ENCODE data around the gene SEPTIN10. TPM values are rescaled to one million over a fixed set of nuclear protein-coding genes. Genes with fewer than 3 reads are reported as not detected.

SEPTIN10 gene
- total RNA-seq, 1 experiment from 2014 or later = 92.5 TPM

DNA sequence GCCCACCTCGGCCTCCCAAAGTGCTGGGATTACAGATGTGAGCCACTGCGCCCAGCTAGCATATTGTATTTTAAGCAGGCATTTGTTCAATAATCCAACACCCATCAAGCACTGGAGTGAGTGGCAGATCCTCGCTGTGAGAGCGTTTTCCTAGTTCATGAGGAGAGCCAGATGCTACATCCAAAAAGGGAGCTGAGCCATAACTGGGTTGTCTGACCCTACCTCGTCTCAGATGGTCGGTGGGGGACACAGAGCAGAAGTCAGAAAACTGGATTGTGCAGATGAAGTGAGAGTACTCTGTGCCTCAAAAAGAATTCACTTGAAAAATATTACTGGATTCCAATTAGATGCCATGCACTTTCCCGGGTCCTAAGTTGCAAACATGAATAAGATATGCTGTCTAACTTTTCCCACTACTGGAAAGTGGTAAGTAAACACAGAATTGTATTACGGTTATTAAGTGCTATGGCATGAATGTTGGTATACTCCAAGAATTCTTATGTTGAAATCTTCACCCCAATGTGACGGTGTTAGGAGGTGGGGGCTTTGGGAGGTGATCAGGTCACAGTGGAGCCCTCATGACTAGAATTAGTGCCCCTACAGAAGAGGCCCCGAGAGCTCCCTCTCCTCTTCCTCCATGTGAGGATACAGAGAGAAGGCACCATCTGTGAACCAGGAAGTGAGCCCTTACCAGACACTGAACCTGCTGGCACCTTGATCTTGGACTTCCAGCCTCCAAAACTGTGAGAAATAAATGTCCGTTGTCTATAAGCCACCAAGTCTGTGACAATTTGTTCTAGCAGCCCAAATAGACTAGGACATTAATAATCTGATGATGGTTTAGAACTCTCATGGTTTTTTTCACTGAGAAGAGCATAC, 21.9 kb upstream of the SEPTIN10 start:
- H3K4me1 Mint-ChIP-seq = no peaks in the 10 kb centered on the region
- no peak overlapping the region for H2AFZ ChIP-seq (ENCODE audit: low read length)
- H2BK12ac ChIP-seq (ENCODE audit: insufficient read length, low read depth, low read length) = no peak overlapping the region
- H3K9me3 Mint-ChIP-seq = no peaks in the 10 kb centered on the region
- no peak overlapping the region for H3K18ac ChIP-seq (ENCODE audit: insufficient read length, low read depth, low read length)
- H3K23ac ChIP-seq (ENCODE audit: insufficient read length, low read depth, low read length) = no peak overlapping the region
- H3K4me2 ChIP-seq (ENCODE audit: insufficient read depth, insufficient read length, low read length) = no peak overlapping the region
- H2AK5ac ChIP-seq (ENCODE audit: insufficient read length, low read length) = no peak overlapping the region
- H4K5ac ChIP-seq (ENCODE audit: insufficient read length, low read depth, low read length) = no peak overlapping the region
- no peaks in the 10 kb centered on the region for H3K23me2 ChIP-seq (ENCODE audit: insufficient read length, low read depth, low read length, poor library complexity, severe bottlenecking)
- no peak overlapping the region for H3K4me3 Mint-ChIP-seq
- no peaks in the 10 kb centered on the region for H3K27me3 ChIP-seq (ENCODE audit: insufficient read depth, low read length)
- no peak overlapping the region for H3K14ac ChIP-seq (ENCODE audit: insufficient read depth, low read length)
- no peak overlapping the region for H3K27ac ChIP-seq (ENCODE audit: insufficient read length, low read depth, low read length)
- TF ChIP-seq, protein P1, sequence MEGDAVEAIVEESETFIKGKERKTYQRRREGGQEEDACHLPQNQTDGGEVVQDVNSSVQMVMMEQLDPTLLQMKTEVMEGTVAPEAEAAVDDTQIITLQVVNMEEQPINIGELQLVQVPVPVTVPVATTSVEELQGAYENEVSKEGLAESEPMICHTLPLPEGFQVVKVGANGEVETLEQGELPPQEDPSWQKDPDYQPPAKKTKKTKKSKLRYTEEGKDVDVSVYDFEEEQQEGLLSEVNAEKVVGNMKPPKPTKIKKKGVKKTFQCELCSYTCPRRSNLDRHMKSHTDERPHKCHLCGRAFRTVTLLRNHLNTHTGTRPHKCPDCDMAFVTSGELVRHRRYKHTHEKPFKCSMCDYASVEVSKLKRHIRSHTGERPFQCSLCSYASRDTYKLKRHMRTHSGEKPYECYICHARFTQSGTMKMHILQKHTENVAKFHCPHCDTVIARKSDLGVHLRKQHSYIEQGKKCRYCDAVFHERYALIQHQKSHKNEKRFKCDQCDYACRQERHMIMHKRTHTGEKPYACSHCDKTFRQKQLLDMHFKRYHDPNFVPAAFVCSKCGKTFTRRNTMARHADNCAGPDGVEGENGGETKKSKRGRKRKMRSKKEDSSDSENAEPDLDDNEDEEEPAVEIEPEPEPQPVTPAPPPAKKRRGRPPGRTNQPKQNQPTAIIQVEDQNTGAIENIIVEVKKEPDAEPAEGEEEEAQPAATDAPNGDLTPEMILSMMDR (conservative IDR thresholded peaks at IDR 0.05) = no peak
- no peaks in the 10 kb centered on the region for H4K20me1 ChIP-seq (ENCODE audit: control insufficient read depth, insufficient read depth, insufficient read length)
- WGBS (ENCODE audit: extremely low coverage, insufficient read length, low lambda C conversion rate) = no CpG with 5 or more reads among the region's 11 CpGs
- H3K79me2 ChIP-seq (ENCODE audit: insufficient read depth, low read length) = no peaks in the 10 kb centered on the region
- no peak overlapping the region for H3K27ac Mint-ChIP-seq
- no peak overlapping the region for H2BK20ac ChIP-seq (ENCODE audit: low read depth, low read length, poor library complexity, severe bottlenecking)
- no peaks in the 10 kb centered on the region for H3K36me3 Mint-ChIP-seq (ENCODE audit: insufficient read depth in 1 of 3, low read depth in 3 of 3)
- no peaks in the 10 kb centered on the region for H3K4me1 ChIP-seq (ENCODE audit: insufficient read depth, low read length)
- no peak overlapping the region for H3K4ac ChIP-seq (ENCODE audit: low read depth, low read length)
- H3T11ph ChIP-seq (ENCODE audit: low read length) = no peak overlapping the region
- H2BK15ac ChIP-seq (ENCODE audit: low read depth, low read length) = no peak overlapping the region
- no peak overlapping the region for H3K9ac ChIP-seq (ENCODE audit: extremely low read depth, insufficient read length, low read length)
- H2BK120ac ChIP-seq (ENCODE audit: low read depth, low read length, poor library complexity, severe bottlenecking) = no peak overlapping the region
- 0 out of 2 replicates have a peak, but pooled peaks cover 2% of the 10 kb centered on the region for H3K27me3 Mint-ChIP-seq (ENCODE audit: low read depth)
- no peaks in the 10 kb centered on the region for H3K9me3 ChIP-seq (ENCODE audit: control insufficient read depth, low read depth, low read length)
- H4K8ac ChIP-seq (replicated peaks; ENCODE audit: insufficient read length, low read depth, low read length) = no peak overlapping the region
- H3K79me1 ChIP-seq (ENCODE audit: insufficient read depth, low read depth, low read length, poor library complexity, severe bottlenecking) = no peaks in the 10 kb centered on the region
- DNase-seq = no peak
- H4K91ac ChIP-seq (ENCODE audit: insufficient read length, low read depth, low read length) = no peak overlapping the region
- no peak overlapping the region for H3K56ac ChIP-seq (ENCODE audit: insufficient read length, low read depth, low read length)
- no peak overlapping the region for H2BK5ac ChIP-seq (ENCODE audit: insufficient read length, low read length)
